ENCODE results near the gene ZNF444.

GRCh38 chr19:56136362-56136761 lies 4.7 kb upstream of the ZNF444 start:
- TF ChIP-seq EZH2 (IDR thresholded peaks at IDR 0.05; ENCODE audit: borderline replicate concordance, insufficient read depth, low read depth, low read length, poor library complexity, severe bottlenecking) (no peak), CTCF (IDR thresholded peaks at IDR 0.05) (no peak)
